ENCODE results near the gene TRPM4. TPM values are rescaled to one million over a fixed set of nuclear protein-coding genes. Genes with fewer than 3 reads are reported as not detected.

The TRPM4 gene
- total RNA-seq, 2 experiments from 2014 or later: 20.9 to 44.2 TPM

DNA sequence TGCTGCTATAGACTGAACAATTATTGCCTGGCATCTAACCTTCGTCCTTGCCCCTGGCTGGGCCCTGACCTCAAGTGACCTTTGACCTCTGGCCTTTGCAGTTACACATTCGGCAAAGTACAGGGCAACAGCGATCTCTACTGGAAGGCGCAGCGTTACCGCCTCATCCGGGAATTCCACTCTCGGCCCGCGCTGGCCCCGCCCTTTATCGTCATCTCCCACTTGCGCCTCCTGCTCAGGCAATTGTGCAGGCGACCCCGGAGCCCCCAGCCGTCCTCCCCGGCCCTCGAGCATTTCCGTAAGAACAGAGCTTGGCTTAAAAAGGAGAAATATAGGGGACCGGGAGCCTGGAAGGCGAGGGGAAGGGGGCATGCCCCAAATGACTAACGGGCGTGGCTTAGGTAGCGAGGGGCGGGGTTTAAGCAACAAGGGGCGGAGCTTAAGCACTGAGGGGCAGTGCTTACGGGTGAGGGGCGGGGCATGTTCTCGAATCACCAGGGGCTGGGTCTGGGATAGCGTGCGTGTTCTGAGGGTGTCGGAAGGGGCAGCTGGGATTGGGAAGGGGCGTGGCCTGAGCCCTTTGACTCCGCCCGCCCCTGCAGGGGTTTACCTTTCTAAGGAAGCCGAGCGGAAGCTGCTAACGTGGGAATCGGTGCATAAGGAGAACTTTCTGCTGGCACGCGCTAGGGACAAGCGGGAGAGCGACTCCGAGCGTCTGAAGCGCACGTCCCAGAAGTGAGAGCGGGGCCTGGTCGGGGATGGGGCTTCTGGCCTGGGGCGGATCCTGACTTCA, 52.7 kb downstream of the TRPM4 start:
- no peaks in the 10 kb centered on the region for H3K9me3 ChIP-seq (ENCODE audit: low read length)
- H3K9me2 ChIP-seq (ENCODE audit: insufficient read depth, low read length): no peaks in the 10 kb centered on the region
- H3K4me3 ChIP-seq (ENCODE audit: low read depth, low read length, poor library complexity, severe bottlenecking): no peak overlapping the region
- H3K36me3 ChIP-seq (ENCODE audit: insufficient read depth, low read length): peaks cover 13% of the 10 kb centered on the region
- POLR2A ChIA-PET: no interaction called here
- H3K4me1 ChIP-seq (ENCODE audit: insufficient read depth, low read length, poor library complexity, severe bottlenecking): peaks cover 55% of the 10 kb centered on the region
- intact Hi-C loops (cut with micrococcal nuclease; ENCODE audit: unreplicated experiment): no loop called here
- H2AFZ ChIP-seq (ENCODE audit: low read length): no peak overlapping the region
- peak; percentile 61 for DNase-seq (ENCODE audit: low spot score)
- BruUV-seq (replicated peaks): no TSS peak
- H3K27ac ChIP-seq (ENCODE audit: low read depth, low read length, poor library complexity, severe bottlenecking): no peak overlapping the region
- CTCF ChIA-PET (ENCODE audit: unreplicated experiment): interaction anchor here (0.6 kb wide), 1 partner anchor 659 kb away, joined by 3 read pairs; no protein-coding TSS in a partner anchor
- no peak for TF ChIP-seq CTCF (conservative IDR thresholded peaks at IDR 0.05; ENCODE audit: low read length)
- no peak for TF ChIP-seq EZH2phosphoT487 (IDR thresholded peaks at IDR 0.05; ENCODE audit: borderline replicate concordance, low read depth, low read length)
- no peaks in the 10 kb centered on the region for H3K79me2 ChIP-seq (ENCODE audit: insufficient read depth, low read depth, low read length)
- H3K4me2 ChIP-seq (ENCODE audit: low read length): no peak overlapping the region
- H4K20me1 ChIP-seq (ENCODE audit: insufficient read depth, low read length): no peaks in the 10 kb centered on the region

DNA sequence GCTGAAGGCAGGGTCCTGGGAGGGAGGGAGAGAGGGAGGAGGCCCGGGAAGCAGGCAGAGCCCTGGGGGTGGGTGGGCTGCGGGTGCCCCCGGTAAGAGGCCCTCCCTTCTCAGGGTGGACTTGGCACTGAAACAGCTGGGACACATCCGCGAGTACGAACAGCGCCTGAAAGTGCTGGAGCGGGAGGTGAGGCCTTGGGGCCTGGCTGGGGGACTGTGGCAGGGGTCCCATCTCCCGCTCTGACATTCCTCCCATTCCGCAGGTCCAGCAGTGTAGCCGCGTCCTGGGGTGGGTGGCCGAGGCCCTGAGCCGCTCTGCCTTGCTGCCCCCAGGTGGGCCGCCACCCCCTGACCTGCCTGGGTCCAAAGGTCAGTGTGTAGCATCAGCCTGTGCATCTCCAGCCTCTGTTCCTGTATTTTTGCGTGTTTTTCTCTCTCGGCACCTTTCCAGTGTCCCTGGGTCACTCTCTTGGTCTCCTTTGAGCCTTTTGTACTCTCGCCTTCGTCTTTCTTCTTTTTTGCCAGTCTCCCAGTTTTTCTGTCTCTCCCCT, 53.4 kb downstream of the TRPM4 start:
- Histone ChIP-seq H2AFZ (ENCODE audit: low read length) (no peak overlapping the region), H3K36me3 (ENCODE audit: insufficient read depth, low read length) (peaks cover 13% of the 10 kb centered on the region), H3K79me2 (ENCODE audit: insufficient read depth, low read depth, low read length) (no peaks in the 10 kb centered on the region), H3K27ac (ENCODE audit: low read depth, low read length, poor library complexity, severe bottlenecking) (no peak overlapping the region), H3K9me2 (ENCODE audit: insufficient read depth, low read length) (no peaks in the 10 kb centered on the region), H3K4me3 (ENCODE audit: low read depth, low read length, poor library complexity, severe bottlenecking) (no peak overlapping the region), H4K20me1 (ENCODE audit: insufficient read depth, low read length) (no peaks in the 10 kb centered on the region), H3K4me2 (ENCODE audit: low read length) (no peak overlapping the region), H3K4me1 (ENCODE audit: insufficient read depth, low read length, poor library complexity, severe bottlenecking) (peaks cover 49% of the 10 kb centered on the region), H3K9me3 (ENCODE audit: low read length) (no peaks in the 10 kb centered on the region)
- no peak for DNase-seq (ENCODE audit: low spot score)
- intact Hi-C loops (cut with micrococcal nuclease; ENCODE audit: unreplicated experiment): no loop called here
- TF ChIP-seq EZH2phosphoT487 (IDR thresholded peaks at IDR 0.05; ENCODE audit: borderline replicate concordance, low read depth, low read length): no peak
- no peak for TF ChIP-seq CTCF (conservative IDR thresholded peaks at IDR 0.05; ENCODE audit: low read length)
- ChIA-PET POLR2A (no interaction called here), CTCF (ENCODE audit: unreplicated experiment) (interaction anchor here (0.6 kb wide), 1 partner anchor 659 kb away, joined by 3 read pairs; no protein-coding TSS in a partner anchor)
- BruUV-seq (replicated peaks): no TSS peak

Data from OCI-LY7 (cell line).